Measurements from ENCODE around the gene GAS7.

Gene GAS7

GRCh38 chr17:10135539-10136257 lies 62.7 kb downstream of the GAS7 start:
- no peak for DNase-seq (ENCODE audit: low read depth in 3 of 3)

- DNase-seq (ENCODE audit: low read depth in 3 of 3), result no peak
Measured at GRCh38 chr17:10130677-10131076, 67.7 kb downstream of the GAS7 start.

- no peak for DNase-seq (ENCODE audit: low read depth in 3 of 3)
Measured at GRCh38 chr17:10130263-10130662, 68.1 kb downstream of the GAS7 start.

GRCh38 chr17:10127819-10128425 lies 70.5 kb downstream of the GAS7 start:
- no peak for DNase-seq (ENCODE audit: low read depth in 3 of 3)

GRCh38 chr17:10126616-10127501 lies 71.5 kb downstream of the GAS7 start:
- peak in 1 of 3 experiments; percentile 5 for DNase-seq (ENCODE audit: low read depth in 3 of 3)

GRCh38 chr17:10126276-10126615 lies 72.2 kb downstream of the GAS7 start:
- no peak for DNase-seq (ENCODE audit: low read depth in 3 of 3)

- no peak for DNase-seq (ENCODE audit: low read depth in 3 of 3)
Measured at GRCh38 chr17:10125531-10126275, 72.7 kb downstream of the GAS7 start.

- no peak for DNase-seq (ENCODE audit: low read depth in 3 of 3)
Measured at GRCh38 chr17:10123093-10123492, 75.3 kb downstream of the GAS7 start.

- no peak for DNase-seq (ENCODE audit: low read depth in 3 of 3)
Measured at GRCh38 chr17:10121971-10122707, 76.3 kb downstream of the GAS7 start.

- DNase-seq (ENCODE audit: low read depth in 3 of 3), result no peak
Measured at GRCh38 chr17:10120749-10121148, 77.7 kb downstream of the GAS7 start.

- no peak for DNase-seq (ENCODE audit: low read depth in 3 of 3)
Measured at GRCh38 chr17:10120109-10120485, 78.3 kb downstream of the GAS7 start.

GRCh38 chr17:10119203-10120108 lies 79.0 kb downstream of the GAS7 start:
- no peak for DNase-seq (ENCODE audit: low read depth in 3 of 3)

- no peak for DNase-seq (ENCODE audit: low read depth in 3 of 3)
Measured at GRCh38 chr17:10118788-10119130, 79.6 kb downstream of the GAS7 start.

GRCh38 chr17:10117581-10118001 lies 80.8 kb downstream of the GAS7 start:
- no peak for DNase-seq (ENCODE audit: low read depth in 3 of 3)

- no peak for DNase-seq (ENCODE audit: low read depth in 3 of 3)
Measured at GRCh38 chr17:10116753-10117420, 81.5 kb downstream of the GAS7 start.

GRCh38 chr17:10116267-10116666 lies 82.1 kb downstream of the GAS7 start:
- DNase-seq (ENCODE audit: low read depth in 3 of 3), result no peak

GRCh38 chr17:10115536-10115932 lies 82.9 kb downstream of the GAS7 start:
- DNase-seq (ENCODE audit: low read depth in 3 of 3), result no peak

- DNase-seq (ENCODE audit: low read depth in 3 of 3), result peak in 1 of 3 experiments; percentile 37
Measured at GRCh38 chr17:10114931-10115535, 83.4 kb downstream of the GAS7 start.

- no peak for DNase-seq (ENCODE audit: low read depth in 3 of 3)
Measured at GRCh38 chr17:10112962-10113361, 85.4 kb downstream of the GAS7 start.

Measured in stimulated activated CD4-positive, alpha-beta T cell treated with anti-CD3 and anti-CD28 coated beads, TNF-alpha, amount 100 ng/mL, for 24 hours (primary cell).